Trophoblast cell (in vitro differentiated cells and primary cell): ENCODE data around the gene ANKRD52.
"Not testable (repeated sequence)": the region's sequence is repeated elsewhere in the genome, so short reads cannot be mapped to it uniquely, and the experiment has no call there.

Source experiments
- DNase-seq, 2 donors: peaks; one replicate each; pipeline ENCODE4 v3.0.0-alpha.2; 2016
- H2AFZ ChIP-seq: 2 replicates; pipeline ENCODE4 v1.6.1; 2013; ENCODE audit warnings: low read length, moderate library complexity, mild to moderate bottlenecking; ENCODE audit not compliant: insufficient read depth, poor library complexity
- H2AK5ac ChIP-seq: 2 replicates; pipeline ENCODE4 v1.6.1; 2013; ENCODE audit warnings: mild to moderate bottlenecking, low read length
- H2BK120ac ChIP-seq: 2 replicates; pipeline ENCODE4 v1.6.1; 2013; ENCODE audit warnings: low read length, mild to moderate bottlenecking, moderate library complexity; ENCODE audit not compliant: insufficient read depth, poor library complexity
- H2BK12ac ChIP-seq: 2 replicates; pipeline ENCODE4 v1.6.1; 2013; ENCODE audit warnings: mild to moderate bottlenecking, low read length, moderate library complexity
- H2BK5ac ChIP-seq: 2 replicates; pipeline ENCODE4 v1.6.1; 2013; ENCODE audit warnings: low read length, low read depth, moderate library complexity, mild to moderate bottlenecking; ENCODE audit not compliant: poor library complexity
- H3K14ac ChIP-seq: 2 replicates; pipeline ENCODE4 v1.6.1; 2013; ENCODE audit warnings: mild to moderate bottlenecking, low read length
- H3K18ac ChIP-seq: 2 replicates; pipeline ENCODE4 v1.6.1; 2013; ENCODE audit warnings: mild to moderate bottlenecking, low read length
- H3K23ac ChIP-seq: 2 replicates; pipeline ENCODE4 v1.6.1; 2013; ENCODE audit warnings: low read length
- H3K27ac ChIP-seq: 2 replicates; pipeline ENCODE4 v1.5.1; 2013; ENCODE audit warnings: low read depth, mild to moderate bottlenecking, inconsistent platforms, low read length, moderate library complexity
- H3K27me3 ChIP-seq: 2 replicates; pipeline ENCODE4 v1.6.1; 2013; ENCODE audit warnings: inconsistent platforms, mild to moderate bottlenecking, low read length, moderate library complexity; ENCODE audit not compliant: insufficient read depth
- H3K36me3 ChIP-seq, 2 experiments: 1 replicate in 1 of 2; 2 replicates in 1 of 2; pipeline ENCODE4 v1.6.1; 2013; ENCODE audit warnings: low read length in 2 of 2, mild to moderate bottlenecking in 2 of 2, moderate library complexity in 1 of 2; ENCODE audit not compliant: insufficient read depth in 2 of 2, control insufficient read depth in 1 of 2
- H3K4ac ChIP-seq: 2 replicates; pipeline ENCODE4 v1.6.1; 2013; ENCODE audit warnings: low read depth, mild to moderate bottlenecking, low read length, moderate library complexity
- H3K4me1 ChIP-seq, 2 experiments: 1 replicate in 1 of 2; 2 replicates in 1 of 2; pipeline ENCODE4 v1.6.1; 2013; ENCODE audit warnings: low read length in 2 of 2, mild to moderate bottlenecking in 2 of 2, moderate library complexity in 1 of 2; ENCODE audit not compliant: insufficient read depth in 2 of 2, control insufficient read depth in 1 of 2
- H3K4me2 ChIP-seq: 2 replicates; pipeline ENCODE4 v1.6.1; 2013; ENCODE audit warnings: inconsistent platforms, mild to moderate bottlenecking, low read length, moderate library complexity
- H3K4me3 ChIP-seq: 2 replicates; pipeline ENCODE4 v1.5.1; 2013; ENCODE audit warnings: mild to moderate bottlenecking, low read depth, low read length, inconsistent platforms
- H3K79me1 ChIP-seq: one replicate; pipeline ENCODE4 v1.6.1; 2013; ENCODE audit warnings: low read length
- H3K79me2 ChIP-seq: 2 replicates; pipeline ENCODE4 v1.6.1; 2013; ENCODE audit warnings: low read length, mild to moderate bottlenecking; ENCODE audit not compliant: control insufficient read depth, insufficient read depth, poor library complexity
- H3K9ac ChIP-seq: 2 replicates; pipeline ENCODE4 v1.6.1; 2013; ENCODE audit warnings: mild to moderate bottlenecking, low read length
- H3K9me3 ChIP-seq: 2 replicates; pipeline ENCODE4 v1.6.1; 2013; ENCODE audit warnings: low read depth, mild to moderate bottlenecking, control low read depth, inconsistent platforms, low read length; ENCODE audit not compliant: insufficient read depth
- H4K12ac ChIP-seq: 2 replicates; pipeline ENCODE4 v1.6.1; 2013; ENCODE audit warnings: low read depth, mild to moderate bottlenecking, low read length, moderate library complexity
- H4K8ac ChIP-seq: 2 replicates; pipeline ENCODE4 v1.6.1; 2013; ENCODE audit warnings: low read depth, mild to moderate bottlenecking, low read length, moderate library complexity
- H4K91ac ChIP-seq: one replicate; pipeline ENCODE4 v1.6.1; 2013; ENCODE audit warnings: low read depth, mild to moderate bottlenecking, low read length, moderate library complexity
- WGBS: extraction: QIAGEN DNeasy Blood & Tissue Kit; methylation state at CpG from one replicate; pipeline ENCODE4 v1.1.7; 2013; ENCODE audit warnings: missing lambda C conversion rate; ENCODE audit not compliant: insufficient read length, insufficient coverage; ENCODE audit errors: extremely low coverage; 5-methylcytosine and 5-hydroxymethylcytosine counted together

ANKRD52 gene

GRCh38 chr12:56286044-56286830 is 28.1 kb upstream of the ANKRD52 start:
- Histone ChIP-seq H3K18ac (no peak overlapping the region), H3K4ac (no peak overlapping the region), H3K79me1 (no peaks in the 10 kb centered on the region), H3K14ac (no peak overlapping the region), H3K4me1 (no peaks in the 10 kb centered on the region), H2BK5ac (no peak overlapping the region), H4K12ac (no peak overlapping the region), H3K27me3 (no peaks in the 10 kb centered on the region), H2AK5ac (no peak overlapping the region), H3K9me3 (no peaks in the 10 kb centered on the region), H3K79me2 (no peaks in the 10 kb centered on the region), H4K8ac (no peak overlapping the region), H3K4me2 (no peak overlapping the region), H3K27ac (no peak overlapping the region), H4K91ac (no peak overlapping the region), H2BK120ac (no peak overlapping the region), H3K36me3 (peaks cover 19 to 43% of the 10 kb centered on the region in 2 experiments), H3K23ac (no peak overlapping the region), H3K4me3 (no peak overlapping the region), H3K9ac (no peak overlapping the region), H2AFZ (no peak overlapping the region), H2BK12ac (no peak overlapping the region)
- WGBS, result no CpG with 5 or more reads among the region's 4 CpGs
- no peak for DNase-seq

- H4K8ac ChIP-seq, DNase-seq, H3K79me1 ChIP-seq, H3K79me2 ChIP-seq, H3K9me3 ChIP-seq, H3K27me3 ChIP-seq, H4K12ac ChIP-seq, H3K23ac ChIP-seq, H2AFZ ChIP-seq, H2BK12ac ChIP-seq, H3K14ac ChIP-seq, H2BK120ac ChIP-seq, H3K4me1 ChIP-seq, H3K27ac ChIP-seq, H2AK5ac ChIP-seq, H3K9ac ChIP-seq, H3K4me2 ChIP-seq, H3K4ac ChIP-seq, H2BK5ac ChIP-seq, H3K4me3 ChIP-seq, H3K18ac ChIP-seq, H4K91ac ChIP-seq: not testable (repeated sequence)
- WGBS, result no CpG with 5 or more reads among the region's 5 CpGs
- H3K36me3 ChIP-seq, result peaks cover 28 to 50% of the 10 kb centered on the region in 2 experiments
These were observed 26.1 kb upstream of the ANKRD52 start for GRCh38 chr12:56284263-56284662.

- Histone ChIP-seq H3K27me3 (no peaks in the 10 kb centered on the region), H3K4me2 (no peak overlapping the region), H3K79me2 (no peaks in the 10 kb centered on the region), H2AFZ (no peak overlapping the region), H3K14ac (no peak overlapping the region), H2BK12ac (no peak overlapping the region), H3K79me1 (no peaks in the 10 kb centered on the region), H3K4me3 (no peak overlapping the region), H3K36me3 (peaks cover 43 to 64% of the 10 kb centered on the region in 2 experiments), H2AK5ac (no peak overlapping the region), H3K27ac (no peak overlapping the region), H4K8ac (no peak overlapping the region), H3K9ac (no peak overlapping the region), H2BK5ac (no peak overlapping the region), H3K4me1 (no peaks in the 10 kb centered on the region), H4K12ac (no peak overlapping the region), H2BK120ac (no peak overlapping the region), H4K91ac (no peak overlapping the region), H3K23ac (no peak overlapping the region), H3K4ac (no peak overlapping the region), H3K18ac (no peak overlapping the region), H3K9me3 (no peaks in the 10 kb centered on the region)
- no peak for DNase-seq
- WGBS, result no CpG with 5 or more reads among the region's 2 CpGs
These were observed 24.4 kb upstream of the ANKRD52 start for GRCh38 chr12:56282579-56282978.

GRCh38 chr12:56282030-56282429 is 23.8 kb upstream of the ANKRD52 start:
- Histone ChIP-seq H3K27me3 (no peaks in the 10 kb centered on the region), H3K4ac (no peak overlapping the region), H2AFZ (no peak overlapping the region), H3K79me2 (no peaks in the 10 kb centered on the region), H3K79me1 (no peaks in the 10 kb centered on the region), H2AK5ac (no peak overlapping the region), H2BK12ac (no peak overlapping the region), H3K27ac (no peak overlapping the region), H3K36me3 (peaks cover 44 to 65% of the 10 kb centered on the region in 2 experiments), H2BK5ac (no peak overlapping the region), H3K14ac (no peak overlapping the region), H4K91ac (no peak overlapping the region), H4K8ac (no peak overlapping the region), H2BK120ac (no peak overlapping the region), H3K18ac (no peak overlapping the region), H3K9me3 (no peaks in the 10 kb centered on the region), H3K4me1 (no peaks in the 10 kb centered on the region), H3K9ac (no peak overlapping the region), H3K4me2 (no peak overlapping the region), H4K12ac (no peak overlapping the region), H3K23ac (no peak overlapping the region), H3K4me3 (no peak overlapping the region)
- no peak for DNase-seq
- WGBS, result 100% methylated on average over 1 of the region's 6 CpGs
